ENCODE results near the gene PBXIP1.

Gene PBXIP1

DNA sequence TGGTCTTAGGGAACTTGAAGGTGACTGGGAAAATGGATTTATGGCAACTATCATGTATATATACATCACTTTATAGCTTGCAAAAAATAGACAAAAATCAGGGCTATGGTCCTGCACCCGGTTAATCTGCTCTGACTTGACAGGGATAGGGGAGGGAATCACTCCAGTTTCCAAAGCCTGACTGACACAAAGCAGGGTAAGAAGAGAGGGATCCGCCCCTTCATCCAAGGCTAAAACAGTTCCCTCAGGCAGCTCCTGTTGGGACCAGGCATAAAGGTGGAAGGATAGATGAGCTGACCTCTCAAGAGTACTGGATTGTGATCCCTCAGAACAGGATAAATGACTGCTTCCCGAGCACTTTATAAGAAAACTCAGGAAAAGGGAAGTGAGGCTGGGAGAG is 1.4 kb downstream of the PBXIP1 start:
- no peak overlapping the region; the same call in 1 of the 2 replicates for H3K4me3 ChIP-seq (replicated peaks; ENCODE audit: low read depth, low read length)
- no peak for DNase-seq (ENCODE audit: extremely low read depth, low read depth)
- TF ChIP-seq, protein P1, sequence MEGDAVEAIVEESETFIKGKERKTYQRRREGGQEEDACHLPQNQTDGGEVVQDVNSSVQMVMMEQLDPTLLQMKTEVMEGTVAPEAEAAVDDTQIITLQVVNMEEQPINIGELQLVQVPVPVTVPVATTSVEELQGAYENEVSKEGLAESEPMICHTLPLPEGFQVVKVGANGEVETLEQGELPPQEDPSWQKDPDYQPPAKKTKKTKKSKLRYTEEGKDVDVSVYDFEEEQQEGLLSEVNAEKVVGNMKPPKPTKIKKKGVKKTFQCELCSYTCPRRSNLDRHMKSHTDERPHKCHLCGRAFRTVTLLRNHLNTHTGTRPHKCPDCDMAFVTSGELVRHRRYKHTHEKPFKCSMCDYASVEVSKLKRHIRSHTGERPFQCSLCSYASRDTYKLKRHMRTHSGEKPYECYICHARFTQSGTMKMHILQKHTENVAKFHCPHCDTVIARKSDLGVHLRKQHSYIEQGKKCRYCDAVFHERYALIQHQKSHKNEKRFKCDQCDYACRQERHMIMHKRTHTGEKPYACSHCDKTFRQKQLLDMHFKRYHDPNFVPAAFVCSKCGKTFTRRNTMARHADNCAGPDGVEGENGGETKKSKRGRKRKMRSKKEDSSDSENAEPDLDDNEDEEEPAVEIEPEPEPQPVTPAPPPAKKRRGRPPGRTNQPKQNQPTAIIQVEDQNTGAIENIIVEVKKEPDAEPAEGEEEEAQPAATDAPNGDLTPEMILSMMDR (IDR thresholded peaks at IDR 0.05; ENCODE audit: low read depth, low read length, missing control alignments) = no peak

DNA sequence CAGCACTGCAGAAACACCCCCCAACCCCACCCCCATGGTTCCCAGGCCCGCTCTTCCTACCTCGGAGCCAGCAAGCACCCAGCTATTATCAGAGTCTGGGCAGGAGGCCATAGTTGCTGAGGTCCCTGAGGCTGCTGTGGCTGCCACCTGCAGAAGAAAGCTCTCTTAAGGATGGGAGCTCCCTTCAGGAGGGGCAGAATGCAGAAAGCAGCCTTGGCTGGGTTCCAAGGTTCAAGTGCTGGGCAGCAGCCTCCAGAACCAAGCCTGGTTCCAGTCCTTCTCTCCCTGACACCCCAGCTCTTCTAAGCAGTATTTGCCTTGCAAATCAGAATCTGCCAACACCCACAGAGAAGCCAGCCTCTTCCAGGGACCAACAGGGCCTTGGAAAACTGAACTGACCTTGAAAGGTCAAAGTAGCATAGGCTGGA is 2.3 kb downstream of the PBXIP1 start:
- DNase-seq (ENCODE audit: extremely low read depth, low read depth) = no peak
- TF ChIP-seq, protein P1 (IDR thresholded peaks at IDR 0.05; ENCODE audit: low read depth, low read length, missing control alignments) = no peak
- no peak overlapping the region for H3K4me3 ChIP-seq (replicated peaks; ENCODE audit: low read depth, low read length)

DNA sequence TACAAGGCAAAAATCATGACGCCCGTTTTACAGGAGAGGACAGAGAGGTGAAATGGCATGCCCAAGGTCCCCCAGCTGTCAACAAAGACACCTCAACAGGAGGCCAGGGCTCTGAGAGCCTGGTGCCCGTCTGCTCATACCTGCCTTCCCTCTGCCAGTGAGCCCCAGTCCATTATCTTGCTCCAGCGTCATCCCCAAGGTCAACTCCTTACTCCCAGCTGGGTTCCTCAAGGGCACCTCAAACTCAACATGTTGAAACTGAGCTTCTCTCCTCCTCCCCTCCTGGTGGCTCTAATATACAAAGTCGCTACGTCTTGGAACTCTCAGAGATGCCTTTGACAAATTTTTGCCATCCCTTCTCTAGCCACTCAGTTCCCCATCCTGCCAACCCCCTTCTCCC is 3.2 kb downstream of the PBXIP1 start:
- H3K4me3 ChIP-seq (replicated peaks; ENCODE audit: low read depth, low read length) = no peak overlapping the region
- TF ChIP-seq, protein P1 (IDR thresholded peaks at IDR 0.05; ENCODE audit: low read depth, low read length, missing control alignments) = no peak
- no peak for DNase-seq (ENCODE audit: extremely low read depth, low read depth)

DNA sequence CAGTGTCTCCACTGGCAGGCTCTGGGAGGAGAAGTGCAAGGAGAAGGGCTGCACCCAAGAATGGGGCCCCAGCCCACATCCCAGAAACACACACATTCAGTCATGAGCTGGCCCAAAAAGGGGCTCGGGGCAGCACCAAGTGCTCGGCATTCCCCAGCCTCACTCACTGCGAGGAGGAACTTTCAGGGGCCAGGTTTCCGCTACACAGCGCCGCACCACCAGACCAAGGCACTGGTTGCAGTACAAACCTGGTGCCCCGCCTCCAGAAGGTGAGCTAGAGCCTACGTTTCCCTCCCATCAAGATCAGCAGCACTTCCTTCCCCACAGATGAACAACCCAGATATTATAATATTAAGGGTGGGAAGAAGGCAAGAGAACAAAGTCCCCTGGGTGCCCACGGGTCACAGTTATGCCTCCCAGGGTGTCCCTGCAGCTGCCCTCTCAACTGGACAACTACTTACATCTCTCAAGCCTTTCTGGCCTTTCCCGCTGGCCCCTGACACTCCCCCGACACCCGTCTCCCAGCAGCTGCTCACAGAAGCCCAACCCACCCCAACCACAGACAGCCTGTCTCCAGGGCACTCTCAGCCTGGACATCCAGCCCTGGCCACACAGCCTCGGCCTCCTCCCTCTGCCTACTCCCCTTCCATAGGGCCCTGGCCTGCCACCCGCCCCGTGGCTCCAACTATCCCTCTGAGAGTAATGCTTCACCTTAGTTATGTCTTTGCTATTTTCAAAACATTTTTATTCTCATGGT is 3.8 kb downstream of the PBXIP1 start:
- H3K4me3 ChIP-seq (replicated peaks; ENCODE audit: low read depth, low read length) = no peak overlapping the region
- no peak for DNase-seq (ENCODE audit: extremely low read depth, low read depth)
- TF ChIP-seq, protein P1 (IDR thresholded peaks at IDR 0.05; ENCODE audit: low read depth, low read length, missing control alignments) = no peak

DNA sequence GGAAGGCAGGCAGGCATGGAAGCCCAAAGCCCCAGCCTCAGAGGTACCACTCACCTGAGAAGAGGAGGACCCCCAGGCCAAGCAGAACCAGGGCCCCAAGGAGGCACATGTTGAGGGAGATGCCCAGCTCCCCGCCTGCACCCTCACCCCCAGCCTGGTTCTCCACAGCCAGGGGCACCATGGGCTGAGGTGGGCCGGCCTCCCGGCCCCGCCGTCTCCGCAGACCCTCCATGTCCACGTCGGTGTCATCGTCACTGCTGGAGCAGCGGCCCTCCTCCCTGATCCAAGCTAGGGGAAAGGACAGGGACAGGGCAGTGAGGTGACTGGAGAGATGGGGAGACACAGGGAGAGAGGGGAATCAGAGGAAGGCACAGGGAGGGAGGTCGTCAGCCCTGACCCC is 7.8 kb downstream of the PBXIP1 start:
- TF ChIP-seq, protein P1 (IDR thresholded peaks at IDR 0.05; ENCODE audit: low read depth, low read length, missing control alignments) = no peak
- DNase-seq (ENCODE audit: extremely low read depth, low read depth) = no peak
- no peak overlapping the region for H3K4me3 ChIP-seq (replicated peaks; ENCODE audit: low read depth, low read length)

DNA sequence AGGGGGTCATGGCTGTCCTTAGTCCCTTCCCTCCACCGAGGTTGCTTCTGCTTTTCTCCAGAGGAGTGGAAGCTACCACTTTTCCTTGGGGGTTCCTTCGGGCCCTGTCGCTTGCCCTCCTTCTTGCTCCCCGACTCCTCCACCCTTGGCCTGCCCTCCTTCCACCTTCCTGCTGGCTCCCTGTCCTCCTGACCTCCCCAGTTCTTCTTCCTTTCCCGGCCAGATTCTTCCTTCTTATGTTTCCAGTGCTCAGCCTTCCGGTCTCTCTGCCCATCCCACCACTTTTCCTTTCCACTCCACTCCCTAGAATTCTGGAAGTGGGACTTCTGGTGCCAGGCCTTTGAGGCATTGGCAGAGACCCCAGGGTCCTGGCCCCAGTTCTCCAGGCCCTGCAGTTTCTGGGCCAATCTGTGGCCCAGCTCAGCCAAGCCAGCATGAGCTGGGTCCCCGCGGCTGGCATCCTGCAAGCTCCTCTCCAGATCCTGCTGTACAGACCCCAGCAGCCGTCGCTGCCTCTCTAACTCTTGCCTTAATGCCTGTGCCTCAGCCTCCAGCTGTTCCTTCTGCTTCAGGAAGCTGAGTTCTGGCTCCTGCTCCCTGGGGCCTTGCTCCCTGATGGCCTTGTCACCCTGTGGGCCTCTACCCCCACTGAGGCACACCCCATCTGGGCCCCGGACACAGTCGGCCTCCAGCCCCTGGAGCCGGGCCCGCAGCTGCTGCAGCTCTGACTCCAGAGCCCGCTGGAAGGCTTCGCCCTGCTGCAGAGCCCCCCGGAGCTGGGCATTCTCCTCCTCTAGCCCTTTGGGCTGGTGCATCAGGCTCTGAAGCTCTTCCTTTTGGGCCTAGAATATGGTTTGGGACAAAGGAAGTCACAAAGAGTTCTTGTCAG is 9.7 kb downstream of the PBXIP1 start:
- TF ChIP-seq, protein P1 (IDR thresholded peaks at IDR 0.05; ENCODE audit: low read depth, low read length, missing control alignments) = no peak
- no peak overlapping the region for H3K4me3 ChIP-seq (replicated peaks; ENCODE audit: low read depth, low read length)
- no peak for DNase-seq (ENCODE audit: extremely low read depth, low read depth)
